ENCODE data around the gene HES5. TPM values are rescaled to one million over a fixed set of nuclear protein-coding genes. Genes with fewer than 3 reads are reported as not detected.

The HES5 gene
- total RNA-seq, 1 experiment from 2014 or later = 0.84 TPM

GRCh38 chr1:2523891-2524609 is 6.0 kb downstream of the HES5 start:
- intact Hi-C loops (cut with micrococcal nuclease) = no loop called here
- TF ChIP-seq EZH2phosphoT487 (IDR thresholded peaks at IDR 0.05; ENCODE audit: borderline replicate concordance, low read length) (no peak), CTCF (conservative IDR thresholded peaks at IDR 0.05; ENCODE audit: low read depth, low read length) (no peak), EZH2 (IDR thresholded peaks at IDR 0.05; ENCODE audit: low read length, unreplicated experiment) (no peak)
- H3K9me3 ChIP-seq (ENCODE audit: low read length) = no peaks in the 10 kb centered on the region
- H4K20me1 ChIP-seq (ENCODE audit: low read length) = peaks cover 43% of the 10 kb centered on the region
- ATAC-seq = no peak
- H3K9ac ChIP-seq (ENCODE audit: low read length) = no peak overlapping the region
- peaks cover 34% of the 10 kb centered on the region for H3K4me1 ChIP-seq (ENCODE audit: insufficient read depth, low read length)
- H3K27me3 ChIP-seq (ENCODE audit: low read length) = no peaks in the 10 kb centered on the region
- POLR2A ChIA-PET (ENCODE audit: unreplicated experiment) = no interaction called here
- peaks cover 53% of the 10 kb centered on the region for H3K79me2 ChIP-seq (ENCODE audit: low read length)
- peak overlapping the region; percentile 94 for H3K4me2 ChIP-seq (ENCODE audit: low read length)
- H3F3A ChIP-seq (ENCODE audit: low read length, unreplicated experiment) = no peaks in the 10 kb centered on the region
- no peak overlapping the region for H2AFZ ChIP-seq (ENCODE audit: low read length)
- no TSS peak for BruUV-seq (replicated peaks)
- H3K27ac ChIP-seq (ENCODE audit: low read length) = peak overlapping the region; percentile 35
- CTCF ChIA-PET = interaction anchor here (2.4 kb wide), 1 partner anchor 23 kb away, joined by 15 read pairs; no protein-coding TSS in a partner anchor
- peaks cover 21% of the 10 kb centered on the region for H3K36me3 ChIP-seq (ENCODE audit: low read depth, low read length)
- H3K4me3 ChIP-seq (ENCODE audit: low read length) = peak overlapping the region; percentile 93
- DNase-seq = no peak
- no peaks in the 10 kb centered on the region for H3K9me2 ChIP-seq (replicated peaks; ENCODE audit: low read length)

- Histone ChIP-seq H3K9ac (ENCODE audit: low read length) (no peak overlapping the region), H3K27me3 (ENCODE audit: low read length) (no peaks in the 10 kb centered on the region), H4K20me1 (ENCODE audit: low read length) (peaks cover 43% of the 10 kb centered on the region), H2AFZ (ENCODE audit: low read length) (no peak overlapping the region), H3K4me1 (ENCODE audit: insufficient read depth, low read length) (peaks cover 34% of the 10 kb centered on the region), H3K9me2 (replicated peaks; ENCODE audit: low read length) (no peaks in the 10 kb centered on the region), H3K36me3 (ENCODE audit: low read depth, low read length) (peaks cover 28% of the 10 kb centered on the region), H3F3A (ENCODE audit: low read length, unreplicated experiment) (no peaks in the 10 kb centered on the region), H3K27ac (ENCODE audit: low read length) (peak overlapping the region; percentile 35), H3K4me2 (ENCODE audit: low read length) (peak overlapping the region; percentile 94), H3K9me3 (ENCODE audit: low read length) (no peaks in the 10 kb centered on the region), H3K79me2 (ENCODE audit: low read length) (peaks cover 53% of the 10 kb centered on the region), H3K4me3 (ENCODE audit: low read length) (peak overlapping the region; percentile 93; the same call in 1 of the 2 replicates)
- BruUV-seq (replicated peaks) = TSS peak; percentile 48
- intact Hi-C loops (cut with micrococcal nuclease) = no loop called here
- ATAC-seq (no peak), DNase-seq (peak; percentile 54)
- ChIA-PET POLR2A (ENCODE audit: unreplicated experiment) (no interaction called here), CTCF (no interaction called here)
- TF ChIP-seq EZH2phosphoT487 (IDR thresholded peaks at IDR 0.05; ENCODE audit: borderline replicate concordance, low read length) = no peak
- TF ChIP-seq EZH2 (IDR thresholded peaks at IDR 0.05; ENCODE audit: low read length, unreplicated experiment) = no peak
- TF ChIP-seq CTCF (conservative IDR thresholded peaks at IDR 0.05; ENCODE audit: low read depth, low read length) = no peak
Measured at GRCh38 chr1:2523191-2523890, 6.7 kb downstream of the HES5 start.

GRCh38 chr1:2522230-2522629 is 7.8 kb downstream of the HES5 start:
- DNase-seq (no peak), ATAC-seq (no peak)
- H3K27ac ChIP-seq (ENCODE audit: low read length) = no peak overlapping the region
- POLR2A ChIA-PET (ENCODE audit: unreplicated experiment) = no interaction called here
- H2AFZ ChIP-seq (ENCODE audit: low read length) = no peak overlapping the region
- peaks cover 53% of the 10 kb centered on the region for H3K79me2 ChIP-seq (ENCODE audit: low read length)
- no peak overlapping the region for H3K9ac ChIP-seq (ENCODE audit: low read length)
- peaks cover 32% of the 10 kb centered on the region for H3K4me1 ChIP-seq (ENCODE audit: insufficient read depth, low read length)
- BruUV-seq (replicated peaks) = no TSS peak
- H3K36me3 ChIP-seq (ENCODE audit: low read depth, low read length) = peaks cover 39% of the 10 kb centered on the region
- H4K20me1 ChIP-seq (ENCODE audit: low read length) = peaks cover 43% of the 10 kb centered on the region
- H3K4me3 ChIP-seq (ENCODE audit: low read length) = no peak overlapping the region
- H3K4me2 ChIP-seq (ENCODE audit: low read length) = no peak overlapping the region
- H3K9me2 ChIP-seq (replicated peaks; ENCODE audit: low read length) = no peaks in the 10 kb centered on the region
- no peaks in the 10 kb centered on the region for H3F3A ChIP-seq (ENCODE audit: low read length, unreplicated experiment)
- no peak for TF ChIP-seq EZH2phosphoT487 (IDR thresholded peaks at IDR 0.05; ENCODE audit: borderline replicate concordance, low read length)
- TF ChIP-seq EZH2 (IDR thresholded peaks at IDR 0.05; ENCODE audit: low read length, unreplicated experiment) = no peak
- TF ChIP-seq CTCF (conservative IDR thresholded peaks at IDR 0.05; ENCODE audit: low read depth, low read length) = no peak
- no peaks in the 10 kb centered on the region for H3K9me3 ChIP-seq (ENCODE audit: low read length)
- intact Hi-C loops (cut with micrococcal nuclease) = no loop called here
- H3K27me3 ChIP-seq (ENCODE audit: low read length) = no peaks in the 10 kb centered on the region
- CTCF ChIA-PET = no interaction called here
